ENCODE measurements around the gene FNTB.

GRCh38 chr14:64951724-64952123 lies 35.0 kb upstream of the FNTB start:
- TF ChIP-seq, protein P1, sequence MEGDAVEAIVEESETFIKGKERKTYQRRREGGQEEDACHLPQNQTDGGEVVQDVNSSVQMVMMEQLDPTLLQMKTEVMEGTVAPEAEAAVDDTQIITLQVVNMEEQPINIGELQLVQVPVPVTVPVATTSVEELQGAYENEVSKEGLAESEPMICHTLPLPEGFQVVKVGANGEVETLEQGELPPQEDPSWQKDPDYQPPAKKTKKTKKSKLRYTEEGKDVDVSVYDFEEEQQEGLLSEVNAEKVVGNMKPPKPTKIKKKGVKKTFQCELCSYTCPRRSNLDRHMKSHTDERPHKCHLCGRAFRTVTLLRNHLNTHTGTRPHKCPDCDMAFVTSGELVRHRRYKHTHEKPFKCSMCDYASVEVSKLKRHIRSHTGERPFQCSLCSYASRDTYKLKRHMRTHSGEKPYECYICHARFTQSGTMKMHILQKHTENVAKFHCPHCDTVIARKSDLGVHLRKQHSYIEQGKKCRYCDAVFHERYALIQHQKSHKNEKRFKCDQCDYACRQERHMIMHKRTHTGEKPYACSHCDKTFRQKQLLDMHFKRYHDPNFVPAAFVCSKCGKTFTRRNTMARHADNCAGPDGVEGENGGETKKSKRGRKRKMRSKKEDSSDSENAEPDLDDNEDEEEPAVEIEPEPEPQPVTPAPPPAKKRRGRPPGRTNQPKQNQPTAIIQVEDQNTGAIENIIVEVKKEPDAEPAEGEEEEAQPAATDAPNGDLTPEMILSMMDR (IDR thresholded peaks at IDR 0.05; ENCODE audit: low read depth, low read length, poor library complexity, severe bottlenecking), result no peak
- no peak for TF ChIP-seq EZH2phosphoT487 (IDR thresholded peaks at IDR 0.05; ENCODE audit: borderline replicate concordance, low read length)
